Measurements from ENCODE around the gene DCAF11. TPM values are rescaled to one million over a fixed set of nuclear protein-coding genes. Genes with fewer than 3 reads are reported as not detected.

Gene DCAF11
- 41.8 and 49.5 TPM in 2 replicates for total RNA-seq

DNA sequence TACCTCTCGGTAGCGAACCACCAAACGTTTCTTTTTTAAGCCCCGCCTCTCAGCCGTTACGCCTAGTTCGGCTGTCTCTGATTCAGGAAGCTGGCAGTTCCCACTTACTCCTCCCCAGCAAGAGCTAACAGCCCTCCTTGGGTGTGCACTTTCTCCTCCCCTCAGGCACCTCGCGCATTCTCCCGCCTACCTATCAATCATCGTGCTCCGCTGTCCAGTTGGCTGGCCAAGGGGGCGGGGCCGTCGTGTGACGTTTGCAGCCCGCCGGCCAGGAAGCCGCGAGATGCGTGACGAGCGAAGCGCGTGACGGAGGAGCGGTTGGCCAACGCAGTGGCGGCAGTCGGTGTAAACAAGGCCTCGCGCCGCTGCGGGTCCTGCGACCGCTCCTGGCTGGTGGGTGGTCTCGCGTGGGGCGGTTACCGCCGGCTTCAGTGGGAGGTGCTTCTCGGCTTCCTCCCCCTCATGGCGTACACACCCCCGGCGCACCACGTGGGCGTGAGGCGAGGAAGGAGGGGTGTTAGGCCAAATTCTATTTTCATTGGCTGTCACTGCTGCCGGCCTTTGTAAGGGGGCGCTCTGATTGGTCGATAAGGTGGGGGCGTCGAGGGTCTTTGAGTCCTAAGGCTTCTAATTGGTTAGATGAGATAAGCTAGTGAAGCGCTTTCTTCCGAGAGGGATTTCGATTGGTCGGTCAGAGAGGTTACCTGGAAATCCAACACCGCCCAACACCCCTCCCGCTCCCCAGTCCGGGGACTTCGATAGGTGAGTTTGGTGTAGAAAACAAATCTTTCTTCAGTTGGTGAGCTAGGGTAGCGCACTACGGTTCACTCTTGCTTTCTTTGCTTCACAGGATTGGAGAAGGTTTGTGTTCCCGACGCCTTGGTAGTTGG, at the start of gene DCAF11, which contains the start of gene NRL:
Gene DCAF11 (plus strand): TSS at position 246 of the 890 bp plus-strand sequence. CDS start 818 bp downstream, outside the sequence.
Gene NRL (minus strand): TSS at position 418 of the 890 bp plus-strand sequence. CDS start 32,101 bp downstream, outside the sequence.

DNA sequence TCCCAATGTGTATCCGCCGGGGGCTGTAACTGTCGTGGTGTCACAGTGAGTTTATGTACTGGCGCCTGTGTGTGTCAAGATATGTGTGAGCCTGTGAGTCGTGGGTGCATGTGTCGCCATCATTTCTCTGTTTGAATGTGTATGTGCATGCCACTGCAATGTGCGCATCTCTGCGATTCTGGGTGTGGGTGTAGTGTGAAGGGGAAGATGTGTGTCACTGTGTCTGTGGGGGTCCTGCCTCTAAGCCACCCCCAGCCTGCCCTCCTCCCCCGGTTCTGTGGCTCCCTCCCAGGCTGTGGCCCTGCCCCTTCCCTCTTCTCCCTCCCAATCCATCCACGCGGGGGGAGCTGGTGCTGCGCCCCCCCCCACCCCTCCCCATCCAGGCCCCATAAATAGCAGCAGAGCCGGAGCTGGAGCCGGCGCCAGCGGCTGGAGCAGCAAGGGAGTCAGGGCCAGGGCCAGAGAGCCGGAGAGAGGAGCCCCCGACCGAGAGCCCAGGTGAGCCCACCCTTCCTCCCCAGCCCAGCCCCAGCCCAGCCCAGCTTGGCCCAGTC, 43.4 kb upstream of the DCAF11 start, which contains the start of gene CPNE6:
Gene CPNE6 (plus strand): TSS at position 419 of the 554 bp plus-strand sequence. CDS start 1,375 bp downstream, outside the sequence.

GRCh38 chr14:24093901-24094840, 20.4 kb upstream of the DCAF11 start, which contains the start of gene PCK2:
Gene PCK2, plus strand, starts transcription at chr14:24094311. Its CDS starts 95 bp downstream, at chr14:24094406.

GRCh38 chr14:24130380-24130716, 15.8 kb downstream of the DCAF11 start, which contains the start of gene FITM1:
Gene FITM1, plus strand, starts transcription at chr14:24130659. Its CDS starts 905 bp downstream, at chr14:24131564.

GRCh38 chr14:24135834-24136683, 21.5 kb downstream of the DCAF11 start, which contains the start of gene PSME1:
Gene PSME1, plus strand, starts transcription at chr14:24136194. Its CDS starts 69 bp downstream, at chr14:24136263.

DNA sequence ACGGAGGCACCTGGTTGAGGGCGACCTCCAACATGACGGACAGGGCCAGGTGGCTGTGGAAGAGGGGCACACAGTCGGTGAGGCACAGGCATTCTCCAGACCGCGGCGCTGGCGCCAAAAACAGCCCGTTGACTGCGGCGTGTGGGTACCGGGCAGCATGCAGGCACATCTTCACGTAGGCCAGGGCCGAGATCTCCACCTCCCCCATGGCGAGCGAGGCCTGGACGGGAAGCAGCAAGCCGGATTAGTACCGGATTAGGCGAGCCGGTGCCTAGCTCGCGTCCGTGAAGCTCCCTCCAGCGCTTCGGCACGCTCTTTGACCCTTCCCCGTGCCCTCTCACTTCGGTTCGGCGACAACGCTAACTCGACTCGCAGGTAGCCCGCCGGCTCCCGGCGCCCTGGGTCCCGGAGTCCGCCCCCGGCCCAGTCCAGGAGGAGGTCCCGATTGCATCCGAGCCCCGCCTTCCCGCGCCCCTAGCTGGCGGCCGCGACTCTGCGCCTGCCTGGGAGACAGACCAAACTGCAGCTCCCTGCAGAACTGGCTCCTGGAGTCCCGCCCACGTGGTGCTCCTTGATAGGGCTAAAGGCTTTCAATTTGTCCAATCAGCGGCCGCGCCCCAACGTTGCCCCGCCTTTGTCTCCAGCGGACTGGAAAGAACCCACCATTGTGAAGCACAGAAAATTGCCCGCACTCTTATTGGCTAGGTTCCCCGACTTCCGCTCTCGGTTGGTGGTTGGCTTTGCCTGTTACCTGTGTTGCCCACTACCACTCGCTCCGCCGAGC, 26.7 kb downstream of the DCAF11 start, which contains the start of gene EMC9:
Gene EMC9 (minus strand): TSS at position 495 of the 784 bp plus-strand sequence. CDS start 287 bp downstream, at position 208.

GRCh38 chr14:24146453-24146977, 31.9 kb downstream of the DCAF11 start, which contains the start of gene PSME2:
Gene PSME2, minus strand, starts transcription at chr14:24146610. Its CDS starts 29 bp downstream, at chr14:24146581.

DNA sequence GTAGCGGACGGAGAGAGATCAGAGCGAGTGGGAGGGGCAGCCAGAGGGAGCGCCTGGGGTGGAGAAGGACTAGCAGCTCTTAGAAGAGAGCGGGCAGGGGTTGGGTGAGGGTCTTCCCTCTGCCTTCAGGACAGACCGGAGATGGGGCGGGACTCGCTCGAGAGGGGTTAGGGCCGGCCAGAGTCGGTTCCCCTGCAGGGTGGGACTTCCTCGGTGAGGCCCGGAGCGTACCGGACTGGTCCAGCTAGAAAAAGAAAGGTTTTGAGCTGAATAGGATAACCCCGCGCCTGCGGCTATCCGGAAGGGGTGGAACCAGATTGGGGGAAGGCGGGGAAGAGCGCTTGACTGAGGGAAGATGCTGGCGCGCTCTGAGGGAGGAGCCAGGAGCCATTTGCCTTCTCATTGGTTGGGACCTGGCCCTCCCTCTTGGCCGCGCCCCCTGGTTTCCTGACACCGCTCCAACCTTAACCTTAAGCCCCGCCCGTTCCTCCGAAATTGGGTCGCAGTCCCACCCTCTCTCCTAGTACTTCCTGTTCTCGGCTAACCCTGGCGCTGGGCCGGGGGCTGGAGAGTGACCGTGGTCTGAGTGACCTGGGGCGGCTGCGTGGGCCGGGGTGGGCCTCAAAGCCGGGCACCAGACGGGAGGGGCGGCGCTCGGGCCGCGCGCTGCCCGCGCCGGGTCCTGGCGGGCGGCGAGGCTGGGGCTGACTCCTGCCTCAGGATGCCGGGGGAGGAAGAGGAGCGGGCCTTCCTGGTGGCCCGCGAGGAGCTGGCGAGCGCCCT, 32.6 kb downstream of the DCAF11 start, which contains the start of gene RNF31:
Gene RNF31 (plus strand): TSS at position 521 of the 783 bp plus-strand sequence. CDS start 201 bp downstream, at position 722.

GRCh38 chr14:24160850-24161804, 46.5 kb downstream of the DCAF11 start, which contains the start of gene IRF9:
Gene IRF9, plus strand, starts transcription at chr14:24161265. Its CDS starts 880 bp downstream, at chr14:24162145.

GRCh38 chr14:24171422-24172260, 57.1 kb downstream of the DCAF11 start, which contains the start of gene REC8:
Gene REC8, plus strand, starts transcription at chr14:24172080. Its CDS starts 473 bp downstream, at chr14:24172553.

Other genes with a start within 250 kb of the DCAF11 start
- gene DHRS4, start 161.0 kb upstream of the DCAF11 start, total RNA-seq = 46.2 and 53.2 TPM in 2 replicates
- 8.2 and 13.2 TPM in 2 replicates for gene DHRS4L2, start 125.8 kb upstream of the DCAF11 start, total RNA-seq
- not detected in 2 replicates for gene CARMIL3, start 62.8 kb upstream of the DCAF11 start, total RNA-seq
- not detected in 2 replicates for gene CPNE6, start 43.2 kb upstream of the DCAF11 start, total RNA-seq
- gene PCK2, start 20.5 kb upstream of the DCAF11 start, total RNA-seq = 8.2 and 11.6 TPM in 2 replicates
- gene NRL, start 172 bp downstream of the DCAF11 start, total RNA-seq = 0.73 and 0.75 TPM in 2 replicates
- 0.20 TPM in 1 of 2 replicates, not detected in the other for gene FITM1, start 15.9 kb downstream of the DCAF11 start, total RNA-seq
- 123 and 136 TPM in 2 replicates for gene PSME1, start 21.4 kb downstream of the DCAF11 start, total RNA-seq
- gene EMC9, start 26.8 kb downstream of the DCAF11 start, total RNA-seq = 8.3 and 10.2 TPM in 2 replicates
- 52.9 and 82.8 TPM in 2 replicates for gene PSME2, start 31.8 kb downstream of the DCAF11 start, total RNA-seq
- 50.1 and 66.3 TPM in 2 replicates for gene RNF31, start 32.7 kb downstream of the DCAF11 start, total RNA-seq
- 30.3 and 35.5 TPM in 2 replicates for gene IRF9, start 46.5 kb downstream of the DCAF11 start, total RNA-seq
- gene REC8, start 57.3 kb downstream of the DCAF11 start, total RNA-seq = 0.25 and 1.1 TPM in 2 replicates
- gene IPO4, start 74.0 kb downstream of the DCAF11 start, total RNA-seq = 33.4 and 39.3 TPM in 2 replicates
- gene TM9SF1, start 80.7 kb downstream of the DCAF11 start, total RNA-seq = 73.6 and 75.1 TPM in 2 replicates
- gene TSSK4, start 90.9 kb downstream of the DCAF11 start, total RNA-seq = not detected in 2 replicates
- gene CHMP4A, start 98.7 kb downstream of the DCAF11 start, total RNA-seq = 31.4 and 43.9 TPM in 2 replicates
- 10.2 and 11.2 TPM in 2 replicates for gene MDP1, start 101.3 kb downstream of the DCAF11 start, total RNA-seq
- 96.5 and 125 TPM in 2 replicates for gene NEDD8, start 117.6 kb downstream of the DCAF11 start, total RNA-seq
- gene GMPR2, start 118.2 kb downstream of the DCAF11 start, total RNA-seq = 49.8 and 65.4 TPM in 2 replicates
- gene TINF2, start 127.8 kb downstream of the DCAF11 start, total RNA-seq = 22.0 and 32.4 TPM in 2 replicates
- gene TGM1, start 148.4 kb downstream of the DCAF11 start, total RNA-seq = 0.06 and 0.73 TPM in 2 replicates
- 13.7 and 17.5 TPM in 2 replicates for gene RABGGTA, start 156.8 kb downstream of the DCAF11 start, total RNA-seq
- gene DHRS1, start 185.0 kb downstream of the DCAF11 start, total RNA-seq = 10.7 and 26.9 TPM in 2 replicates
- gene NOP9, start 185.1 kb downstream of the DCAF11 start, total RNA-seq = 9.2 and 9.9 TPM in 2 replicates
- 1.7 and 1.8 TPM in 2 replicates for gene CIDEB, start 193.2 kb downstream of the DCAF11 start, total RNA-seq
- 1.9 and 2.6 TPM in 2 replicates for gene LTB4R2, start 195.4 kb downstream of the DCAF11 start, total RNA-seq
- gene LTB4R, start 196.7 kb downstream of the DCAF11 start, total RNA-seq = 0.59 and 1.1 TPM in 2 replicates
- 0.94 and 2.1 TPM in 2 replicates for gene ADCY4, start 220.3 kb downstream of the DCAF11 start, total RNA-seq
- gene RIPK3, start 225.2 kb downstream of the DCAF11 start, total RNA-seq = 1.1 and 2.2 TPM in 2 replicates